EL (cell line): Measurements from ENCODE around the gene ZNF254.
"Not testable (repeated sequence)": the region's sequence is repeated elsewhere in the genome, so short reads cannot be mapped to it uniquely, and the experiment has no call there.

Experiments
- DNase-seq: peaks from one replicate; pipeline ENCODE4 v3.0.0-alpha.2; 2016

The ZNF254 gene

DNA sequence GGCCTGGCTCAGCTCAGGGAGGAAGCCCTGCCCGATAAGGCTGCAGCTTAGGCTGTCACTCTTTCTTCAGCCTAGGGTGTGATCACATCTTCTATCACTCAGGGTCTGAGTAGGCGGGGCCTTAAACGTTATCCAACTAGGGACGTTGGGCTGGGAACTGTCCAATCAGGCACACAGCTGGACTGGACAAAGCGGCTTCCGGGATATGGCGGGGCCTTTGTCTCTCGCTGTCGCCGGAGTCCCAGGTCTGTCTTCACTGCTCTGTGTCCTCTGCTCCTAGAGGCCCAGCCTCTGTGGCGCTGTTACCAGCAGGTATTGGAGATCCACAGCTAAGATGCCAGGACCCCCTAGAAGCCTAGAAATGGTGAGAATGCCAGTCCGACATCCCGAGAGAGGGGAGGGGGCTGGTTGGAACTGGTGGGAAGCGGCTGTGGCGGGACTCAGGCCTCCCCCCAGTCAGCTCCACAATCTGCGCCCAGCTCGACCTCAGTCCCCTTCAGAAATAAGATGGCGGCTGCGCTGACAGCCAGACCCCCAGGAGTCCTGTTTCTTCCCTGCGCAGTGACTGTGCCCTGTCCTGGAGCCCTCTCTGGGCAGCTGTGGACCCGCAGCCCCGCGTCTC, at the start of gene ZNF254:
ZNF254 (plus strand) TSS at position 214 of the 622 bp plus-strand sequence; CDS start at position 335, 121 bp downstream.
- DNase-seq: peak; percentile 96

DNA sequence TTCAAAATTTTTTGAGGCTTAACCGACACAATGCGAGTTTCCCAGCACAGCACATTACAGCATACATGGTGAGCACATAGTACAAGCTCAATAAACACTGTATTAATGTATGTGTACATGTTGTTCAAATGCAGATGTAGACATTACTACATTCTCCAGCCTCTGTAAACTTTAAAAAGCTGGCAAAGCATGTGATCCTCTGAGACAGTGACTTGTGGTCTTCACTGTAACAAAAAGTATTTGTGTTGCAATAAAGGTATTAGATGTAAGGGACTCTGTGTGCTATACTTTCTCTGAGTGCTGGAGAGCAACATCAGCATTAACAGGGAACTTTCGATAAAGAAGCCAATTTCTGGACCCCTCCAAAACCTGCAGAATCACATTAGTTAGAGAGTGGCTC, 46.4 kb upstream of the ZNF254 start:
- no peak for DNase-seq

DNA sequence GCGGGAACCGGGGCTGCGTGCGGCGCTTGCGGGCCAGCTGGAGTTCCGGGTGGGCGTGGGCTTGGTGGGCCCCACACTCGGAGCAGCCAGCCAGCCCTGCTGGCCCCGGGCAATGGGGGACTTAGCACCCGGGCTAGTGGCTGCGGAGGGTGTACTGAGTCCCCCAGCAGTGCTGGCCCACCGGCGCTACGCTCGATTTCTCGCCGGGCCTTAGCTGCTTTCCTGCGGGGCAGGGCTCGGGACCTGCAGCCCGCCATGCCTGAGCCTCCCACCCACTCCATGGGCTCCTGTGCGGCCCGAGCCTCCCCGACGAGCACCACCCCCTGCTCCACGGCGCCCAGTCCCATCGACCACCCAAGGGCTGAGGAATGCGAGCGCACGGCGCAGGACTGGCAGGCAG, 45.7 kb upstream of the ZNF254 start:
- DNase-seq: not testable (repeated sequence)

DNA sequence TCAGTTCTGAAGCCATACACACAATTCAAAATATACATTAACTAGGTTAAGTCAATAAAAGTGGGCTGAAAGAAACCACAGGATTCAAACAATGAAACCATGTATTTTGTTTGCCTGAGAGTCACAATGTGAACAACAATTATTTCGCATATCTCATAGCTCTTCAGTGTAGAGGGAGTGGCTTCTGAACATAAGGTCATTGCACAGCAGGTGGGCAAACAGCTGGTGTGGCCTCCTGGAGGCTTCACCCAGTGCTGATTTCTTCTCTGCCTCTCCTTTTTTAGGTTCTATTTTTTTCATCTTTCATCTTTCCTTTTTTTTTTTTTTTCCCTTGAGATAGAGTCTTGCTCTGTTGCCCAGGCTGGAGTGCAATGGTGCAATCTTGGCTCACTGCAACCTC, 40.4 kb upstream of the ZNF254 start:
- no peak for DNase-seq

DNA sequence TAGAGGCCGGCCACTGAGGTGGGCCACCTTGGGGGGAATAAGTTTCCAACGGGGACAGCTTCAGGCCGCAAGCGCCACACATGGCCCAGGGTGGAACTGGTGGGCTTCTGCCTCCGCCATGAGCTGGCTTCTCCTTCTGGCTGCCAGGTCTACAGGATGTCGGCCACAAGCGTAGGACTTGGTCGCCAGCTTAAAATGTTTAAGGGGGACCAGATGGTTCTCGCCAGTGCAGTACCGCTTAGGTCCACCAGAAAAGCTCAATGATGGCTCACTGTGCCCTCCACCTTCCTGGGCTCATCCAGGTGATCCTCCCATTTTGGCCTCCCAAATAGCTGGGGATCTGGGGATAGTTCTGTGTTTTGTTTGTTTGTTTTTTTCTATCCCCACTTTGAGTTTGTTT, 38.7 kb upstream of the ZNF254 start:
- no peak for DNase-seq

DNA sequence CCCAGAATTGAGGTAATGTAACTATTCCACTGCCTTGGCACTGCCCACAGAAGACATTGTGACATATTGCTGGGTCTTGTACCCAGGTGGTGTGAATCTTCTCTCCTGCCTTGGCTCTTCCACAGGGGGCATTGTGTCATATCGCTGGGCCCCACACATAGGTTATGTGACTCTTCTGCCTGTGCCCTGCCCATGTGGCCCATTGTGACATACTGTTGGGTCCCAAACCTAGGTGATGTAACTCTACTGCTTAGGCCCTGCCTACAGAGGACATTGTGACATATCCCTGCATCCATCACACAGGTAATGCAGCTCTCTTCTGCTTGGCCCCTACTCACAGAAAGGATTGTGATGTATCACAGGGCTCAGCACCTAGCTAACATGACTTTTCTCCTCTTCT, 37.5 kb upstream of the ZNF254 start:
- no peak for DNase-seq

DNA sequence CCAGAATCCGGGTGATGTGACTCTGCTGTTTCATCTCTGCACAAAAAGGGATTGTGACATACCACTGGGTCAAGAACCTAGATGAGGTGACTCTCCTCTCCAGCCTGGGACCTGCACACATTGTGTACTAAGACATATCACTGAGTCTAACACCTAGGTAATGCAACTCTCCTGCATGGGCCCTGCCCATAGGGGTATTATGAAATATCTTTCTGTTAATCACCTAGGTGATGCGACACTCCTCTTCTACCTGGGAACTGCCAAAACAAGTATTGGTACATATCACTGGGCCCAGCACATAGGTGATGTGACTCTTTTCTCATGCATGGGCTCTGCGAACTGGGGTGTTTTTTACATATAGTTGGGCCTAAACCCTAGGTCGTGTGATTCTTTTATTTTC, 35.5 kb upstream of the ZNF254 start:
- no peak for DNase-seq

DNA sequence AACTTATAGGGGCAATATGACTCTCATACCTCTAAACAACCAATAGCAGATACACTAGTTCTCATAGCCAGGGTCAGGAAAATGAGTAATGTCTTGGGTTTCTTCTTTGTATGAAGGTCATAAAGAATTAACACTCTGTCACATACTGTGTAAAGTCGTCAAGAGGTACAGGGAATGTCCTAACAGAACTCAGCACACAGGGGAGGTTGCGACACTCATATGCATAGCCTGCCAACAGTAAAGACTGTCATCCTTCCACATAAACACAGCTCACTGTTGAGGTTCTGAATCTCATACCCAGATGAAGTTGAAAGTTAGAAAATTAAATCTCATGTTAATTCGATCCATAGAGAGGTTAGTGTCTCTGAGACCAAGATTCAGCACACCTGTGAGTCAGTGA, 34.2 kb upstream of the ZNF254 start:
- no peak for DNase-seq

DNA sequence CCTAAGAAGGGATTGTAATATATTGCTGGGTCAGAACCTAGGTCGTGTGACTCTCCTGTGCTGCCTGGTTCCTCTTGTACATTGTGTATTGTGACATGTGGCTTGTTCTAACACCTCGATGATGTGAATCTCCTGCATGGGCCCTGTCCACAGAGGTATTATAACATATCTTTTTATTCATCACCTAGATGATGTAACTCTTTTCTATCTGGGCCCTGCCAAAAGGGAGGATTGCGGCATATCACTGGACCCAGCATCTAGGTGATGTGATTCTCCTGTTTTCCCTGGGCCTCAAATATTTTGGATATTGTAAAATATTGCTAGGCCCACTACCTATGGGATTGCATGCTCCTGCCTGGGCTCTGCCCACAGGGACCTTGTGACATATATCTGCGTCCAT, 33.4 kb upstream of the ZNF254 start:
- DNase-seq: no peak

DNA sequence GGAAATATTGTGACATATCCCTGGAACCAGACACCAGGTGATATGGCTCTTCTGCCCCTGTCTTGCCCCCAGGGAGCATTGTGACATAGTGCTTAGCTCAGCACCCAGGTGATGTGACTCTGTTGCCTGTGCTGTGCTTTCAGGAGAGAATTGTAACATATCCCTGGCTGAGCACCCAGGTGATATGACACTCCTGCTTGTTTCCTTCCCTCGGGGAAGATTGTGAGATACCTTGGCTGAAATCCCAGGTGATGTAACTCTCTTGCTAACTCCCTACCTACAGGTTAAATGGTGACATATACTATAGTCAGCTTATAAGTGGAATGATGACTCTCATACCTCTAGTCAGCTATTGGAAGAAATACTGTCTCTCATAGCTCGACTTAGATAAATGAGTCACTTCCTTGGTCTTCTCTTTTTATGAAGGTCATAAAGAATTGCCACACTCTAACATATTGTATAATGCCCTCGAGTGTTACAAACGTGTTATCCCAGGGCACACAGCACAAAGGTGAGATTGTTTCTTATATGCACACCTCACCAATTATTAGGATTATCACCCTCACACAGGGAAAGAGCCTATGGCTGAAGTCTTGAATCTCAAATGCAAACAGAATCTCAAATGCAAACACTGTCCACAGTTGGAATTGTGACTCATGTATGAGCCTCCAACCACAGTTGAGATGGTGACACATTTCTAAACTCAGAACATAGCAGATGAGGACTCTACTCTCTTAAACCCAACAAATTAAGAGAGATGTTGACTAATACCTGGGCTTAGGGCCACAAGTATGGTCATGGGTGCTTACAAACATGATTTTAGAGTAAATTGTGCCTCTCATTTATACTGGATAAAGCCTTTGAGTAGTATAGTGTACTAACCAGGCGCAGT, 32.7 kb upstream of the ZNF254 start:
- DNase-seq: peak; percentile 86

DNA sequence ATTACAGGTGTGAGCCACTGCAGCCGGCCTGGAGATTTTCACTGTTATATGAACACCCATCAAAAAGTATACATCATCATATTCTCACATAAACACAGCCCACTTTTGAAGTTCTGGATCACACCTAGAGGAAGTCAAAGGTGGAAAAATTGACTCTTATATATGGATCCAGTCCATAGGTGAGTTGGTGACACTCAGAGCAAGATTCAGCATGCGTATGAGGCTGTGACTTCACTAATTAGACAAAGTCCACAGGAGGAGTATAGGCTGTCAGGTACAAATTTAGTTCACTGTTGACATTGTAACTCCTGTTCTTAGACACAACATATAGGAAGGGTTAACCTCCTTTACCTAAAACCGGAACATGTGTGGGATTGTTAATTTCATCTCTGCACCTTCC, 31.4 kb upstream of the ZNF254 start:
- no peak for DNase-seq

DNA sequence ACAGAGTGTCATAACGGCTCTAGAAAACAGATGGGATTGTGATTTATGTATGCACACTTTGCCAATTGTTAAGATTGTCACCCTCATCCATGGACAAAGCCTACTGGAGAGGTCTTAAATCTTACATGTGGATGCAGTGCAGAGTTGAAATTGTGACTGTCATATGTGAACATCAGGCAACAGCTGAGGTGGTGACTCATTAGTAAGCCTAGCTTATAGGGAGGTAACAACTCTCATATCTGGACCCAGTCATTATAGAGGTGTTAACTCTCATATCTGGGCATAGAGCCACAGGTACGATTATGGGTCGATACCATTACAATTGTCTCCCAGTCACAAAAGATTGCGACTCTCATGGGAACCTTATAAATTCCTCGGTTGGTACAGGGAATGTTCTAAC, 29.8 kb upstream of the ZNF254 start:
- no peak for DNase-seq

DNA sequence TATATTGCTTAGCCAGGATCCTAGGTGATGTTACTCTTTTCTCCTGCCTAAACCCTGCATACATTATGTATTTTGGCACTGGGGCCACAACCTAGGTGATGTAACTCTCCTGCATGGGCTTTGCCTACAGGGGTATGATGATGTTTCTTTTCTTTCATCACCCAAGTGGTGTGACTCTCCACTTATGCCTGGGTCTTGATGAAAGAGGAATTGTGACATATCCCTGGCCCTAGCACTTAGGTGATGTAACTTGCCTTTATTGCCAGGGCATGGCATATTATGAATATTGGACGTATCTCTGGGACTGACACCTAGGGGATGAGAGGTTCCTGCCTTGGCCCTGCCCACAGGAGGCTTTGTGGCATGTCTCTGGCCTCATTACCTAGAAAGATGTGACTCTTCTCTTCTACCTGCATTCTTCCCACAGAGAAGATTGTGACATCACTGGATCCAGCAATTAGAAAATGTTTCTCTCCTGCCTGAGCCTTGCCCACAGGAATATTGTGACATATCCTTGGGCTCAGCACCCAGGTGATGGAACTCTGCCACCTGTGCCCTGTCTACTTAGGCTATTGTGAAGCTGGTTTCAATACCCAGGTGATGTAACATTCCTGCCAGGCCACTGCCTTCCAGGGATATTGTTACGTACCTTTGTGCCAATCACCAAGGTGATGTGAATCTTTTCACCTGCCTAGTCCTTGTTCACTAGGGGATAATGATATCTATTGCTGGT, 27.3 kb upstream of the ZNF254 start:
- no peak for DNase-seq

DNA sequence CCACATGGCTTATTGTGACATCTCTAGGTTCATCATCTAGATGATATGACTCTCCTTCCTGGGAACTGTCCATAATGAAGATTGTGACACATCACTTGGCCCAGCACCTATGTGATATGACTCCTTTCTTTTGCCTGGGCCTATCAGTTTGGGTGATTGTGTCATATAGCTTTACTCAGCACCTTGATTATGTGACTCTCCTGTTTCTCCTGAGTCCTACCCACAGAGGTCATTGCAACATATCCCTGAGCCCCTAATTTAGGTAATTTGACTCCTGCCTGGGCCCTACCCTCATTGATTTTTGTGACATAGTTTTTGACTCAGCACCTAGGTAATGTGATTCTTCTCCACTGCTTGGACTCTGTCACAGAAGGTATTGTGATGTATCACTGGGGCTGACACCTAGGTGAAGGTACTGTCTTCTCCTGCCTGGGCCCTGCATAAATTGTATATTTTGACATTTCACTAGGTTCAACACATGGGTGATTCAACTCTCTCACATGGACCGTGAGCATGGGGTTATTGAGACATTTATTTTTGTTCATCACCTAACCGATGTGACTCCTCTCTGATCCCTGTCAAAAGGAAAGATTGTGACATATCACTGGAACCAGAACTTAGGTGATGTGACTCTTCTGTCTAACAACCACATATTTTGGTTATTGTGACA, 26.2 kb upstream of the ZNF254 start:
- no peak for DNase-seq

DNA sequence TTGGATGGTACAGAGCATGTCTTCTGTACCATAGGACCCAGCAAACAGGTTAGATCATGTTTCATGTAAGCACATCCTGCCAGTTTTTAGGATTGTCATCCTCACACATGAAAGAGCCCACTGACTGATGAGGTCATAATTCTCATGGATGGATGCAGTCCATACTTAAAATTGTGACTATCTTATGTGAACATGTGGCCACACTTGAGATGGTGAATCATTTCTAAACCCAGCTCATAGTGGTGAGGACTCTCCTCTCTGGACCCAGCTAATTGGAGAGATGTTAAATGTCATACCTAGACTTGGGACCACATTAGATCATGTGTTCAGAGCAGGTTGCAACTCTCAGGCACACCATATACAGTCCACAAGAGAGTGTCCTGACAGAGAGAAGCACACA, 24.8 kb upstream of the ZNF254 start:
- peak; percentile 18 for DNase-seq

DNA sequence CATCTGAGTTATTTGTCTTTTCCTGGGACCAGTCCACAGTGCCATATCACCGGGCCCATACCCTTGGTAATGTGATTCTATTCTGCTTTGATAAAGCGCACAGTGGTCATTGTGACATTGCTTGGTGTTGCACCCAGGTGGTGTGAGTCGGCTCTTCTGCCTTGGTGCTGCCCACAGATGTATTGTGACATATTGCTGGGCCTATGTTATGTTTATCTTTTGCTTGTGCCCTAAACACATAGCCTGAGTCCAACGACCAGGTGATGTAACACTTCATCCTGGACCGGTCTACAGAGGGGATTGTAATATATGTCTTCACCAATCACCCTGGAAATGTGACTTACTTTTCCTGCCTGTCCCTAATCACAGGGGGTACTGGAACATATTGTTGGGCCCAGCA, 23.7 kb upstream of the ZNF254 start:
- DNase-seq: no peak

DNA sequence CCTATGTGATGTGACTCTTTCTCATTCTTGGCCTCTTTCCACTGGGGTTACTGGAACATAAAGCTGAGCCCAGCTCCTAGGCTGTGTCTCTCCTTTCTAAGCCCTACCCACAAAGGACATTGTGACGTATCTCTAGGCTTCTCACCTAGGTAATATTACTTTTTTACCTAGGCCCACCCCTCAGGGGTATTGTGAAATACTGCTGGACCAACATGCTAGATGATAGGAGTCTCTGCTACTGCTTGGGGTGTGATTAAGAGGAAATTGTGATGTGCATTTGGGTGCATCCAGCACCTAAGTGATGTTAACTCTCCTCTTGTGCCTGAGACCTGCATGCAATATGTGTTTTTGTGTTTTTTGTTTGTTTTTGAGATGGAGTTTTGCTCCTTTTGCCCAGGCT, 22.8 kb upstream of the ZNF254 start:
- DNase-seq: no peak

DNA sequence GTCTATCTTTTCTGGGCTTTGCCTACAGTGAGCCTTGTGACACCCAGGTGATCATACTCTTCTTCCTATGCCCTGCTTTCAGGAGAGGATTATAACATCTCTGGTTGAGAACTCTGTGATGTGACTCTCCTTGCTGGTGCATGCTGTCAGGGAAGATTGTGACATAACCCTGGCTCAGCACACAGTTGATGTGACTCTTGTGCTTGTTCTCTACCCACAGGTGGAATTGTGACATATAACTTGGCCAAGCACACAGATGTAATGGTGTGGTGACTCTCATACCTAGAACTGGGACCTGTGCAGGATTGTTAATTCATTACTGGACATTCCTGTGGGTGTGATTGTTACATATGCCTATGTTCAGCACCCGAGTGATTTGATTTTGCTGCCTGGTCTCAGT, 21.7 kb upstream of the ZNF254 start:
- no peak for DNase-seq

DNA sequence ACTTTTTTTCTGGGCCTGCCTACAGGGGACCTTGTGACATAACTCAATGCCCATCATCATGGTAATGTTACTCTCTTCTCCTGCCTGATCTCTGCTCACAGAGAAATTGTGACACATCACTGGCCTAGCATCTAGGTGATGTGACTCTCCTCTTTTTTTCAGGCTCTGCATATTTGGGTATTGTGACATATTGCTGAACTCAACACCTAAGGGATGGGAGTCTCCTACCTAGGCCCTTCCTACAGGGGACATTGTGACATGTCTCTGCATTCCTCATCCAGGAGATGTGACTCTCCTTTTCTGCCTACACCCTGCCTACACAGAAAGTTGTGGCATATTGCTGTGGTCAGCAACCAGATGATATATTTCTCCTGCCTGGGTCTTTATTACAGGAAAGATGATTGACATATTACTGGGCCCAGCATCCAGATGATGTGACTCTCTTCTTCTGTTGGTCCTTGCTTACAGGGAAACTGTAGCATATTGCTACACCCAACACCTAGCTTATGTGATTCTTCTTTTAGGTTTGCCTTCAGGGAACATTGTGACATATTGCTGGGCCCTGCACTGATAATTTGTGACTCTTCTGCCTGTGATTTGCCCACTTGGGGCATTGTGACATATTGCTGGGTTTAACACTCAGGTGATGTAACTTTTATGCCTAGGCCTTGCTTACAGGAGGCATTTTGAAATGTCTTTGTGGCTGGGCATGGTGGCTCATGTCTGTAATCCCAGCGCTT, 21.0 kb upstream of the ZNF254 start:
- no peak for DNase-seq

DNA sequence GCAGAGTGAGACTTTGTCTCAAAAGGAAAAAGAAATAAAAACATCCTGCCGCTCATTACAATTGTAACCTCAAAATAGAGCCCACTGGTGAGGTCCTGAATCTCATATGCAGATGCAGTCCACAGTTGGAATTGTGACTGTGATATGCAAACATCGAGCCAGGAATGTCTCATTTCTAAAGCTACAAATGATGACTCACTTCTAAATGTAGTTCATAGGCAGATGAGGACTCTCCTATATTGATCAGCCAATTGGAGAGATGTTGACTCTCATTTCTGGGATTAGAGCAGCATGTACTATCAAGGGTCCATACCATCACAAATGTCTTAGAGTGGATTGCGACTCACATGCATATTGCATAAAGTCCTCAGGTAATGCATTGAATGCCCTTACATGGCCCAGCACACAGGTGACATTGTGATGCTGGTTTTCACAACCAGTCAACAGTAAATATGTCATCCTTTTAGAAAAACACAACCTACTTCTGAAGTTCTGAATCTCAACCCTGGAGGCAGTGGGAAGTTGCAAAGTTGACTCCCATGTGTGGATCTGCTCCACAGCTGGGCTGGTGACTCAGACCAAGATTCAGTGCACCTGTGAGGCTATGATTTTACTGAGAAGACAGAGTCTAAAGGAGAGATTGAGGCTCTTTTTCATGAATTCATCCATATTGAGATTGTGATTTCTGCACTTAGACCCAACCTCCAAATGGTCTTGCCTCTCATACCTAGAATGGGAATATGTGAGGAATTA, 16.9 kb upstream of the ZNF254 start:
- DNase-seq: peak; percentile 19

DNA sequence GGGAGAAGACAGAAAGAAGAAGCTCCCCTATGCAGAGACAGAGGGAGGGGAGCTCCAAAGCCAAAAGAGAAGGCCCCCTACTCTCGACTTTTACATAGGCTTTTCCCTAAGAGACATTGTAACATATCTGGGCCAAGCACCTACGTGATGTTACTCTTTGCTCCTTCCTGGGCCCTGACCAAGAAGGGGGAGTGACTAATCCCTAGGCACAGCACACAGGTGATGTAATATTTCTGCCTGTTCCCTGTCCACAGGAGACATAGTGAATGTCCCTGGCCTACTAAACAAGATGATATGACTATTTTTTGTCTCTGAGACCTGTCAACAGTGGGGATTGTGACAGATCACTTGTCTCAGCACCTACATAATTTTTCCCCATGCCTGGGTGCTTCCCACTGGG, 15.9 kb upstream of the ZNF254 start:
- no peak for DNase-seq

DNA sequence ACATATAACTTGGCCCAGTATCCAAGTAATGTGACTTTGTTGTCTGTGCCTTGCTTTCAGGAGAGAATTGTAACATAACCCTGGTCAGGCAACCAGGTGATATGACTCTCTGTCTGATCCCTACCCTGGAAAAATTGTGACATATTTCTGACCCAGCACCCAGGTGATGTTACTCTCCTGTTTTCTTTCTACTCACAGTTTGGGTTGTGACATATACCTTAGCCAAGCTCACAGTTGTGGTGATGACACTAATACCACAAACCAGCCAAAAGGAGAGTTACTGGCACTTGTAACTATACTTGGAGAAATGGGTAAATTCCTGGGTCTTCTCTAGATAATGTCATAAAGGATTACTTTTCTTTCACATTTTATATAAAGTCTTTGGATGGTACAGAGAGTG, 14.3 kb upstream of the ZNF254 start:
- DNase-seq: no peak
